Right ventricle myocardium superior (tissue), 1 donor: ENCODE data around the gene FBXL4. TPM values are rescaled to one million over a fixed set of nuclear protein-coding genes. Genes with fewer than 3 reads are reported as not detected.

ENCODE experiments used
- ATAC-seq: fragments of 200-7000 bp; cut with Tn5 transposase; one replicate; pipeline ENCODE4 v1.9.1; 2020; ENCODE audit warnings: mild to moderate bottlenecking; ENCODE audit not compliant: poor library complexity
- DNase-seq: peaks from one replicate; pipeline ENCODE4 v3.0.0-alpha.2; 2020
- intact Hi-C: fragments of 100-400 bp; cut with DNase I; formaldehyde crosslinking; loops from one replicate; pipeline ENCODE4 v1.11.2; 2022
- total RNA-seq: library from RNA; stranded (reverse); fragmentation: NEBNext Ultra II Directional; extraction: Animal tissue kit (Norgen Biotek cat#: 25700); gene quantifications from one replicate; pipeline ENCODE4 v1.2.1, GENCODE V29; 2021
- donor health status: DM: no; HTN: yes; CAD: no; lungs with severe emphysema.

Gene FBXL4
- total RNA-seq, 1 donor from 2014 or later: 17.3 TPM

GRCh38 chr6:98833307-98834059 is 114.3 kb downstream of the FBXL4 start:
- intact Hi-C loops: loop anchor here (10.0 kb wide), 1 partner anchor 281 kb away; no protein-coding TSS in a partner anchor
- ATAC-seq (peak; percentile 61), DNase-seq (peak; percentile 42)

GRCh38 chr6:98833057-98833306 is 114.8 kb downstream of the FBXL4 start:
- peak; percentile 83 for ATAC-seq
- peak; percentile 65 for DNase-seq
- intact Hi-C loops: loop anchor here (10.0 kb wide), 1 partner anchor 282 kb away; no protein-coding TSS in a partner anchor

GRCh38 chr6:98832284-98833056 is 115.3 kb downstream of the FBXL4 start:
- intact Hi-C loops: loop anchor here (10.0 kb wide), 1 partner anchor 282 kb away; no protein-coding TSS in a partner anchor
- peak; percentile 28 for ATAC-seq
- no peak for DNase-seq

GRCh38 chr6:98831959-98832283 is 115.8 kb downstream of the FBXL4 start:
- DNase-seq: no peak
- ATAC-seq: no peak
- intact Hi-C loops: loop anchor here (10.0 kb wide), 1 partner anchor 283 kb away; no protein-coding TSS in a partner anchor

- DNase-seq (no peak), ATAC-seq (no peak)
- intact Hi-C loops: loop anchor here (10.0 kb wide), 1 partner anchor 283 kb away; no protein-coding TSS in a partner anchor
Observed at GRCh38 chr6:98831057-98831958, 116.4 kb downstream of the FBXL4 start.

GRCh38 chr6:98830146-98830545 is 117.6 kb downstream of the FBXL4 start:
- intact Hi-C loops: loop anchor here (10.0 kb wide), 1 partner anchor 285 kb away; no protein-coding TSS in a partner anchor
- DNase-seq (no peak), ATAC-seq (no peak)

GRCh38 chr6:98828941-98829411 is 118.8 kb downstream of the FBXL4 start:
- DNase-seq (no peak), ATAC-seq (no peak)
- intact Hi-C loops: no loop called here

GRCh38 chr6:98828211-98828788 is 119.4 kb downstream of the FBXL4 start:
- intact Hi-C loops: no loop called here
- no peak for ATAC-seq
- no peak for DNase-seq

GRCh38 chr6:98827295-98828159 is 120.2 kb downstream of the FBXL4 start:
- DNase-seq (peak; percentile 36), ATAC-seq (no peak)
- intact Hi-C loops: no loop called here

GRCh38 chr6:98825600-98826230 is 122.0 kb downstream of the FBXL4 start:
- no peak for ATAC-seq
- no peak for DNase-seq
- intact Hi-C loops: no loop called here

- intact Hi-C loops: no loop called here
- no peak for DNase-seq
- no peak for ATAC-seq
Observed at GRCh38 chr6:98824902-98825599, 122.7 kb downstream of the FBXL4 start.

- DNase-seq (no peak), ATAC-seq (no peak)
- intact Hi-C loops: no loop called here
Observed at GRCh38 chr6:98824162-98824901, 123.4 kb downstream of the FBXL4 start.

GRCh38 chr6:98823428-98824161 is 124.2 kb downstream of the FBXL4 start:
- intact Hi-C loops: no loop called here
- ATAC-seq: no peak
- DNase-seq: no peak

- intact Hi-C loops: no loop called here
- DNase-seq: no peak
- ATAC-seq: no peak
Observed at GRCh38 chr6:98821756-98822405, 125.9 kb downstream of the FBXL4 start.
